Measurements from ENCODE around the gene MRO.

MRO gene

DNA sequence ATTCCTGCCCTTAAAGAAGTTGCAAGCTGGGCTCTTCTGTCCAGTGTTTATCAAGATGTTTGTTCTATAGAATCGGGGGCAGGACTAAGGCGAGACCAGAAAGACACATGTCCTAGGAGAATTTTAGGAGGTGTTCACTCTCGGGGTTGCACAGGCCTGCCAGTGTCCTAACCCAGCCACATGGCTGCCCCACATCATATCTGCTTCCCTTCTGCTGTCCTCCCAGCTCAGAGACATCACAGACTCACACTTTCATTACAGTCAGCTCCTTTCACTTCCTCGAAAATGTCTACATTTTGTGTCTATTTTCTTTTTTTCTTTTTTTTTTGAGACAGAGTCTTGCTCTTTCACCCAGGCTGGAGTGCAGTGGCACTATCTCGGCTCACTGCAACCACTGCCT, 10.7 kb upstream of the MRO start:
- TF ChIP-seq, protein P1, sequence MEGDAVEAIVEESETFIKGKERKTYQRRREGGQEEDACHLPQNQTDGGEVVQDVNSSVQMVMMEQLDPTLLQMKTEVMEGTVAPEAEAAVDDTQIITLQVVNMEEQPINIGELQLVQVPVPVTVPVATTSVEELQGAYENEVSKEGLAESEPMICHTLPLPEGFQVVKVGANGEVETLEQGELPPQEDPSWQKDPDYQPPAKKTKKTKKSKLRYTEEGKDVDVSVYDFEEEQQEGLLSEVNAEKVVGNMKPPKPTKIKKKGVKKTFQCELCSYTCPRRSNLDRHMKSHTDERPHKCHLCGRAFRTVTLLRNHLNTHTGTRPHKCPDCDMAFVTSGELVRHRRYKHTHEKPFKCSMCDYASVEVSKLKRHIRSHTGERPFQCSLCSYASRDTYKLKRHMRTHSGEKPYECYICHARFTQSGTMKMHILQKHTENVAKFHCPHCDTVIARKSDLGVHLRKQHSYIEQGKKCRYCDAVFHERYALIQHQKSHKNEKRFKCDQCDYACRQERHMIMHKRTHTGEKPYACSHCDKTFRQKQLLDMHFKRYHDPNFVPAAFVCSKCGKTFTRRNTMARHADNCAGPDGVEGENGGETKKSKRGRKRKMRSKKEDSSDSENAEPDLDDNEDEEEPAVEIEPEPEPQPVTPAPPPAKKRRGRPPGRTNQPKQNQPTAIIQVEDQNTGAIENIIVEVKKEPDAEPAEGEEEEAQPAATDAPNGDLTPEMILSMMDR (IDR thresholded peaks at IDR 0.05; ENCODE audit: unreplicated experiment in 3 of 3) = no peak
- H3K36me3 Mint-ChIP-seq (ENCODE audit: low read depth) = no peaks in the 10 kb centered on the region
- H3K27me3 Mint-ChIP-seq (ENCODE audit: low read depth) = peaks cover 4% of the 10 kb centered on the region
- no peak overlapping the region for H3K27ac Mint-ChIP-seq
- no peaks in the 10 kb centered on the region for H3K4me1 Mint-ChIP-seq
- no peak overlapping the region for H3K4me3 Mint-ChIP-seq
- no peaks in the 10 kb centered on the region for H3K9me3 Mint-ChIP-seq

DNA sequence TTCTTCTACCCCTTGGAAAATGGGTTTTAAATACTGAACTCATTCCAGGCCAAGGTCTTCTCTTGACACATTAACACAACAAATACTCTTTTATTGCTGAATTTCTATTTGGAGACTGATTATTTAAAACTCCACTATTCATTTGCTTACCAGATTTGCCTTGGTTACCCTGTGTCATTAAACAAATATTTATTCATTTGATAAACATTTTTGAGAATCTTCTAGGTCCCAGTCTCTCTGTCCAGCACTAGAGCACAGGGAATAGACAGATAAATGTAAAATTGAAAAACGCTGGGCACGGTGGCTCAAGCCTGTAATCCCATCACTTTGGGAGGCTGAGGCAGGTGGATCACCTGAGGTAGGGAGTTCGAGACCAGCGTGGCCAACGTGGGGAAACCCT, 9.8 kb upstream of the MRO start:
- Mint-ChIP-seq H3K27me3 (ENCODE audit: low read depth) (peaks cover 4% of the 10 kb centered on the region), H3K4me3 (no peak overlapping the region), H3K4me1 (no peaks in the 10 kb centered on the region), H3K9me3 (no peaks in the 10 kb centered on the region), H3K36me3 (ENCODE audit: low read depth) (no peaks in the 10 kb centered on the region), H3K27ac (no peak overlapping the region)
- TF ChIP-seq, protein P1 (IDR thresholded peaks at IDR 0.05; ENCODE audit: unreplicated experiment in 3 of 3) = no peak

DNA sequence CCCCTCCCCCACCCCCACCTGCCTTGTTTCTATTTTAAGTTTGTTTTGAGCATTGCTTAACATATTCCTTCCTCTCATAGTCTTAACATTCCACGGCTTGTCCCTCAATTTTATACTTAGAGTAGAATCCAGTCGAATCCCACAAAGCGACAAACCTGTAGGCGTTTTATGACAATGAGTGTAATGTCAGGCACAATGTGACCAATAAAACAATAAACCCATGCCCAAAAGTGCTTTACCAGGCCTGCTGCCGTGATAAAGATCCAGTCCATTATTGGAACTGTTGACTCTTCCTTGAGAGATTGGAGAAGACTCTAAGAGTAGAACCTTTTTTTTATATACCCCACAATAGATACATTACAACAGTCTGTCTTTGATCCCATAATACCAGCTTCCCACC, 6.2 kb upstream of the MRO start:
- Mint-ChIP-seq H3K27ac (no peak overlapping the region), H3K4me3 (no peak overlapping the region), H3K4me1 (no peaks in the 10 kb centered on the region), H3K27me3 (ENCODE audit: low read depth) (no peaks in the 10 kb centered on the region), H3K9me3 (no peaks in the 10 kb centered on the region), H3K36me3 (ENCODE audit: low read depth) (no peaks in the 10 kb centered on the region)
- TF ChIP-seq, protein P1 (IDR thresholded peaks at IDR 0.05; ENCODE audit: unreplicated experiment in 3 of 3) = no peak

DNA sequence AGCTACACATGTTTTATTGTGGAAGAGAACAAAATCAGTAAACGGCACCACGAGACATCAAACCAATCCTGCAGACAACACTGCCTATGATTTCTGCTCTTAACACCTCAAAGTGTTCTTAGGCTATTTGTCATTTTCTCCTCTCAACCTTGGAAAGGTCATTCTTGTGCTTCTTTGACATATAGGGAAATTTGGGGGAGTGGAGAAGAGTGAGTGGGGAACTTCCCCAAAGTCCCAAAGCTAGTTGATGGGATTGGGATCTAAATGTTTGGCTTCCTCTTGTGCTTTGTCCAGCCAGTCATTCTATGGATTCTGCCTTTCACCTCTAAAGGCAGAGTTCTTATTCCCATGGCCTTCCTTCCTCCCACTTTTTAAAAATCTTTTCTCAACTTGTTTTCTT, 5.8 kb upstream of the MRO start:
- Mint-ChIP-seq H3K27ac (no peak overlapping the region), H3K27me3 (ENCODE audit: low read depth) (no peaks in the 10 kb centered on the region), H3K9me3 (no peaks in the 10 kb centered on the region), H3K36me3 (ENCODE audit: low read depth) (no peaks in the 10 kb centered on the region), H3K4me1 (no peaks in the 10 kb centered on the region), H3K4me3 (no peak overlapping the region)
- TF ChIP-seq, protein P1 (IDR thresholded peaks at IDR 0.05; ENCODE audit: unreplicated experiment in 3 of 3) = no peak

DNA sequence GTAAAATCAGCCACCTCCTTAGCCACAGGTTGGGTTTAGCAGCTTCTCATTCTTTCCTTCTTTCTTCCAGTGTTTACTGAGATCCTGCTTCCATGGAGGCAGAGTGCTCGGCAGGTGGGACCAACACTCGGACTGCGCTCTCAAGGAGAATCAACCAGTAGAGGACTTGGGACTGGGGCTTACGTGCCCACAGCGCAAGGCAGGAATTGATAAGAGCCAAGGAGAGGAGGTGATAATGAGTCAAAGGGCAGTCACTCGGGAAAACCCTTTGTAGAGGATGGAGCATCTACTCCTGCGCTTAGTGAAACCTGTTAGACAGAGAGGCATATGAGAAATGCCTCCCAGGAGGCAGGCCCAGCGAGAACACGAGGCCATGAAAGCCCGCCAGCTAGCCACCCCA, 2.9 kb upstream of the MRO start:
- Mint-ChIP-seq H3K4me3 (no peak overlapping the region), H3K9me3 (no peaks in the 10 kb centered on the region), H3K27me3 (ENCODE audit: low read depth) (no peaks in the 10 kb centered on the region), H3K27ac (no peak overlapping the region), H3K36me3 (ENCODE audit: low read depth) (no peaks in the 10 kb centered on the region), H3K4me1 (peaks cover 9% of the 10 kb centered on the region)
- TF ChIP-seq, protein P1 (IDR thresholded peaks at IDR 0.05; ENCODE audit: unreplicated experiment in 3 of 3) = no peak

DNA sequence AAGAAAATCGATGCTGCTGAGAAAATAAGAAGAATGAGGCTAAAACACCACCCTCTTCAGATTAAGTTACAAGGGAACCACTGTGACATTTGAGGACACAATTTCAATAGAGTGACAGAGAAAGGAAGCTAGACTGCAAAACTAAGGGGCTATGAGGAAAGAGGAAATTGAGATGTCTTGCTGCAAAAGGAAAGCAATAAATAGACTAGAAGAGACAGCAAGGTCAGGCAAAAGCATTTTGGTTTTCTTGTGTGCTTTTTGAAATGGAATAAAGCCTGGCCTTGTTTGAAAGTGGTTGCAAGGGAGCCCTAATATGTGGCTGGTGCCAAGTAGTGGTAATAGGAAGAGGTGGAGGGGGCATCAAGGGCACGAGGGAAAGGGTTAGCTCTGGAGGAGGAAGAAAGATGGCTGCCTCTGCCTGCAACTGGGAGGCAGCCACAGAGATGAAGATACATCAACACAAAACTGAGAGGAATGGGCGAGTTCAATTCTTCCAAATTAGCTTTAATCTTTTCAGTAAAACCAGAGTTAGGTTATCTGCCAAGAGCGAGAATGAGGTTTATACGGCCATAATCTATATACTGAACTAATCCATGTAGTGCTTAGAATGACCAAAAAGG, 1.2 kb upstream of the MRO start:
- TF ChIP-seq, protein P1 (IDR thresholded peaks at IDR 0.05; ENCODE audit: unreplicated experiment in 3 of 3) = no peak

More for the DNA sequence above, 1.2 kb upstream of the MRO start:
- no peak overlapping the region for H3K4me3 Mint-ChIP-seq
- no peaks in the 10 kb centered on the region for H3K9me3 Mint-ChIP-seq
- H3K27ac Mint-ChIP-seq = no peak overlapping the region
- no peaks in the 10 kb centered on the region for H3K27me3 Mint-ChIP-seq (ENCODE audit: low read depth)
- H3K4me1 Mint-ChIP-seq = peaks cover 20% of the 10 kb centered on the region
- no peaks in the 10 kb centered on the region for H3K36me3 Mint-ChIP-seq (ENCODE audit: low read depth)

Data from nephron (organoid).